ENCODE results near the gene KLHDC8A.
"Not testable (repeated sequence)": the region's sequence is repeated elsewhere in the genome, so short reads cannot be mapped to it uniquely, and the experiment has no call there.

Gene KLHDC8A

GRCh38 chr1:205298191-205298994 is 58.3 kb downstream of the KLHDC8A start:
- Histone ChIP-seq H3K4me3 (IDR thresholded peaks at IDR 0.05; ENCODE audit: insufficient read depth, low read depth, low read length) (no peak overlapping the region), H3K4me2 (no peak overlapping the region), H3K27me3 (ENCODE audit: insufficient read depth, low read depth) (no peaks in the 10 kb centered on the region), H4K20me1 (ENCODE audit: insufficient read depth) (no peaks in the 10 kb centered on the region), H2AFZ (ENCODE audit: low read depth) (no peak overlapping the region), H3K27ac (no peak overlapping the region), H3K9ac (no peak overlapping the region), H3K36me3 (ENCODE audit: insufficient read depth) (no peaks in the 10 kb centered on the region), H3K4me1 (ENCODE audit: low read depth, poor library complexity, severe bottlenecking) (peaks cover 30% of the 10 kb centered on the region), H3K79me2 (ENCODE audit: insufficient read depth, low read depth) (no peaks in the 10 kb centered on the region)
- TF ChIP-seq CTCF (conservative IDR thresholded peaks at IDR 0.05; ENCODE audit: low read depth, low read length), result no peak

- not testable (repeated sequence) for H3K9ac ChIP-seq; H3K4me3 ChIP-seq (IDR thresholded peaks at IDR 0.05; ENCODE audit: insufficient read depth, low read depth, low read length); H3K36me3 ChIP-seq (ENCODE audit: insufficient read depth); H2AFZ ChIP-seq (ENCODE audit: low read depth); H3K27ac ChIP-seq; H4K20me1 ChIP-seq (ENCODE audit: insufficient read depth); H3K79me2 ChIP-seq (ENCODE audit: insufficient read depth, low read depth); H3K4me2 ChIP-seq; H3K27me3 ChIP-seq (ENCODE audit: insufficient read depth, low read depth)
- peaks cover 30% of the 10 kb centered on the region for H3K4me1 ChIP-seq (ENCODE audit: low read depth, poor library complexity, severe bottlenecking)
These were observed 59.1 kb downstream of the KLHDC8A start for GRCh38 chr1:205297546-205298177.

GRCh38 chr1:205296154-205296553 is 60.6 kb downstream of the KLHDC8A start:
- no peak for TF ChIP-seq CTCF (conservative IDR thresholded peaks at IDR 0.05; ENCODE audit: low read depth, low read length)
- Histone ChIP-seq H3K4me3 (IDR thresholded peaks at IDR 0.05; ENCODE audit: insufficient read depth, low read depth, low read length) (no peak overlapping the region), H3K79me2 (ENCODE audit: insufficient read depth, low read depth) (no peaks in the 10 kb centered on the region), H2AFZ (ENCODE audit: low read depth) (no peak overlapping the region), H3K27ac (no peak overlapping the region), H3K9ac (no peak overlapping the region), H3K4me2 (no peak overlapping the region), H3K27me3 (ENCODE audit: insufficient read depth, low read depth) (no peaks in the 10 kb centered on the region), H3K36me3 (ENCODE audit: insufficient read depth) (no peaks in the 10 kb centered on the region), H3K4me1 (ENCODE audit: low read depth, poor library complexity, severe bottlenecking) (peaks cover 30% of the 10 kb centered on the region), H4K20me1 (ENCODE audit: insufficient read depth) (no peaks in the 10 kb centered on the region)

GRCh38 chr1:205294934-205295333 is 61.8 kb downstream of the KLHDC8A start:
- peaks cover 32% of the 10 kb centered on the region for H3K4me1 ChIP-seq (ENCODE audit: low read depth, poor library complexity, severe bottlenecking)
- H3K9ac ChIP-seq, result no peak overlapping the region
- H3K27me3 ChIP-seq (ENCODE audit: insufficient read depth, low read depth), result no peaks in the 10 kb centered on the region
- no peaks in the 10 kb centered on the region for H4K20me1 ChIP-seq (ENCODE audit: insufficient read depth)
- H3K27ac ChIP-seq, result no peak overlapping the region
- no peak for TF ChIP-seq CTCF (conservative IDR thresholded peaks at IDR 0.05; ENCODE audit: low read depth, low read length)
- H2AFZ ChIP-seq (ENCODE audit: low read depth), result no peak overlapping the region
- H3K4me2 ChIP-seq, result no peak overlapping the region
- no peaks in the 10 kb centered on the region for H3K79me2 ChIP-seq (ENCODE audit: insufficient read depth, low read depth)
- no peaks in the 10 kb centered on the region for H3K36me3 ChIP-seq (ENCODE audit: insufficient read depth)
- no peak overlapping the region for H3K4me3 ChIP-seq (IDR thresholded peaks at IDR 0.05; ENCODE audit: insufficient read depth, low read depth, low read length)

Data from KMS-11 (cell line).